ENCODE data around the gene GGA1.
A peak's percentile ranks its signal among the peaks of the same experiment; 100 is the strongest.

The GGA1 gene

DNA sequence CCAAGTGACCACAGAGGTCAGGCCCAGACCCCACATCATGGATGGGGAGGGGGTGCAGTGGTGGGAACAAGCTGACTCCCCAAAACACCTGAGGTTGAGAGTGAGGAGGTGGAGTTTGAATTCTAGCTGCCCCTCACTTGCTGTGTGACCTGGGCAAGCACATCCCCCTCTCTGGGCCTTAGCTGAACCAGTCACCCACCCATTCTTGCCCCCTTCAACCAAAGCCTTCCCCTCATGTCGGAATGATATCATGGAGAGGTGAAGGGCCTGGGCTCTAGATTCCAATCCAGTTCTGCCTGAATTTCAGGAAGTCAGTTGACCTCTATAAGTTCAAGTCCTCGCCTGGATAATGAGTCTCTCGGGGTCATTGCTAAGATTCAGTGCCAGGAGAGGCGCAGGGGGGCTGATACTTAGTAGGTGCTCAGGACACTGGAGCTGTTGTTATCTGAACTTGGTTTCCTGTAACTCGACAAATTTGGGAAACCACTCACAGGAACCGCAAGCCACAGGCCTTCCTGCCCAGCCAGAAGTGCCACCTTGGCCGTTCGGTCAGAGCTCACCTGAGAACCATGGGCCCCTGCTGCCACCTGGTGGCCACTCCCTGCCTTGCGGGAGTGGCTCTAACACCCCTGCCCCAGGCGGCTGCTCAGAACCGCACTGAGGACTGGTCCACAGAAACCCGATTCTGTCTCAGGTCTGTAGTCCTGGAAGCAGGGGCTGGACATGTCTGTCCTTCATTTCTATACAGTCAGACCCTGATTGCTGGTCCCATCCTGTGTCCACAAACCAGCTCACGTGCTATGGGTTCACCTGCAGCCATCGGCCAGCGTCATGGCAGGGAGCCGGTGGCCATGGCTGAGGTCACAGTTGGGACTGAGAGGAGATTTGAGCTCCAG lies 41.5 kb upstream of the GGA1 start:
- H3K36me3 ChIP-seq, result no peaks in the 10 kb centered on the region

DNA sequence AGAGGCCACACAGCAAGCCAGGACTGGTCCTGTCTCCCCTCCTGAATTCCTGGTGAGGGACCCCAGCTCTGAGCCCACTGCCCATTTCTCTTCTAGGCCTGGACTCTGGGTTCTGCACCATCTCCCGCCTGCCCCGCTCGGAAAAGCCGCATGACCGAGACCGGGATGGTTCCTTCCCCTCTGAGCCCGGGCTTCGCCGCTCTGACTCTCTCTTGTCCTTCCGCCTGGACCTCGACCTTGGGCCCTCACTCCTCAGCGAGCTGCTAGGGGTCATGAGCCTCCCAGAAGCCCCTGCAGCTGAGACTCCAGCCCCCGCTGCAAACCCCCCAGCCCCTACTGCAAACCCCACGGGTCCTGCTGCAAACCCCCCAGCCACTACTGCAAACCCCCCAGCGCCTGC lies 40.6 kb upstream of the GGA1 start:
- H3K4me1 ChIP-seq, result no peaks in the 10 kb centered on the region; the same call in 1 of the 2 replicates
- no peak overlapping the region for H3K4me3 ChIP-seq (ENCODE audit: low read depth, low read length)
- H3K9me3 ChIP-seq, result no peaks in the 10 kb centered on the region
- TF ChIP-seq, protein P1, sequence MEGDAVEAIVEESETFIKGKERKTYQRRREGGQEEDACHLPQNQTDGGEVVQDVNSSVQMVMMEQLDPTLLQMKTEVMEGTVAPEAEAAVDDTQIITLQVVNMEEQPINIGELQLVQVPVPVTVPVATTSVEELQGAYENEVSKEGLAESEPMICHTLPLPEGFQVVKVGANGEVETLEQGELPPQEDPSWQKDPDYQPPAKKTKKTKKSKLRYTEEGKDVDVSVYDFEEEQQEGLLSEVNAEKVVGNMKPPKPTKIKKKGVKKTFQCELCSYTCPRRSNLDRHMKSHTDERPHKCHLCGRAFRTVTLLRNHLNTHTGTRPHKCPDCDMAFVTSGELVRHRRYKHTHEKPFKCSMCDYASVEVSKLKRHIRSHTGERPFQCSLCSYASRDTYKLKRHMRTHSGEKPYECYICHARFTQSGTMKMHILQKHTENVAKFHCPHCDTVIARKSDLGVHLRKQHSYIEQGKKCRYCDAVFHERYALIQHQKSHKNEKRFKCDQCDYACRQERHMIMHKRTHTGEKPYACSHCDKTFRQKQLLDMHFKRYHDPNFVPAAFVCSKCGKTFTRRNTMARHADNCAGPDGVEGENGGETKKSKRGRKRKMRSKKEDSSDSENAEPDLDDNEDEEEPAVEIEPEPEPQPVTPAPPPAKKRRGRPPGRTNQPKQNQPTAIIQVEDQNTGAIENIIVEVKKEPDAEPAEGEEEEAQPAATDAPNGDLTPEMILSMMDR (IDR thresholded peaks at IDR 0.05; ENCODE audit: low read depth, low read length), result no peak
- no peaks in the 10 kb centered on the region for H3K27me3 ChIP-seq
- H3K36me3 ChIP-seq, result no peaks in the 10 kb centered on the region
- no peak for DNase-seq

More for the DNA sequence above, 41.5 kb upstream of the GGA1 start:
- Histone ChIP-seq H3K9me3 (no peaks in the 10 kb centered on the region), H3K4me3 (ENCODE audit: low read depth, low read length) (no peak overlapping the region), H3K4me1 (no peaks in the 10 kb centered on the region; the same call in 1 of the 2 replicates), H3K27me3 (no peaks in the 10 kb centered on the region)
- TF ChIP-seq, protein P1 (IDR thresholded peaks at IDR 0.05; ENCODE audit: low read depth, low read length), result peak; percentile 98
- DNase-seq, result peak; percentile 87

DNA sequence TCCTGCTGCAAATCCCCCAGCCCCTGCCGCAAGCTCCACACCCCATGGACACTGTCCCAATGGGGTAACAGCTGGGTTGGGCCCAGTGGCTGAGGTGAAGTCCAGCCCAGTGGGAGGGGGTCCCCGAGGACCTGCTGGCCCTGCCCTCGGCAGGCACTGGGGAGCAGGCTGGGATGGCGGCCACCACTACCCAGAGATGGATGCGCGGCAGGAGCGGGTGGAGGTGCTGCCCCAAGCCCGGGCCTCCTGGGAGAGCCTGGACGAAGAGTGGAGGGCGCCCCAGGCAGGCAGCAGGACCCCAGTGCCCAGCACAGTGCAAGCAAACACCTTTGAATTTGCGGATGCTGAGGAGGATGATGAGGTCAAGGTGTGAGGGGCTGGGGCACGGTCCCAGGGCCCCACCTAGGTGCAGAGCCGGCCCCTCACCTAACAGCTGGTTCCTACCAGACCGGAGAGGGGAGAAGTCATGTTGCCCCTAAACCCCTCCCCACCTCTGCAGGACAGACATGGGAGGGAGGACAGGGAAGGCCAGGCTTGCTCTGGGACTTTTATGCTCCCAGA lies 40.1 kb upstream of the GGA1 start:
- no peaks in the 10 kb centered on the region for H3K36me3 ChIP-seq
- no peak for DNase-seq
- no peak overlapping the region for H3K4me3 ChIP-seq (ENCODE audit: low read depth, low read length)
- no peaks in the 10 kb centered on the region for H3K9me3 ChIP-seq
- no peaks in the 10 kb centered on the region for H3K27me3 ChIP-seq
- TF ChIP-seq, protein P1 (IDR thresholded peaks at IDR 0.05; ENCODE audit: low read depth, low read length), result no peak
- no peaks in the 10 kb centered on the region; the same call in 1 of the 2 replicates for H3K4me1 ChIP-seq

DNA sequence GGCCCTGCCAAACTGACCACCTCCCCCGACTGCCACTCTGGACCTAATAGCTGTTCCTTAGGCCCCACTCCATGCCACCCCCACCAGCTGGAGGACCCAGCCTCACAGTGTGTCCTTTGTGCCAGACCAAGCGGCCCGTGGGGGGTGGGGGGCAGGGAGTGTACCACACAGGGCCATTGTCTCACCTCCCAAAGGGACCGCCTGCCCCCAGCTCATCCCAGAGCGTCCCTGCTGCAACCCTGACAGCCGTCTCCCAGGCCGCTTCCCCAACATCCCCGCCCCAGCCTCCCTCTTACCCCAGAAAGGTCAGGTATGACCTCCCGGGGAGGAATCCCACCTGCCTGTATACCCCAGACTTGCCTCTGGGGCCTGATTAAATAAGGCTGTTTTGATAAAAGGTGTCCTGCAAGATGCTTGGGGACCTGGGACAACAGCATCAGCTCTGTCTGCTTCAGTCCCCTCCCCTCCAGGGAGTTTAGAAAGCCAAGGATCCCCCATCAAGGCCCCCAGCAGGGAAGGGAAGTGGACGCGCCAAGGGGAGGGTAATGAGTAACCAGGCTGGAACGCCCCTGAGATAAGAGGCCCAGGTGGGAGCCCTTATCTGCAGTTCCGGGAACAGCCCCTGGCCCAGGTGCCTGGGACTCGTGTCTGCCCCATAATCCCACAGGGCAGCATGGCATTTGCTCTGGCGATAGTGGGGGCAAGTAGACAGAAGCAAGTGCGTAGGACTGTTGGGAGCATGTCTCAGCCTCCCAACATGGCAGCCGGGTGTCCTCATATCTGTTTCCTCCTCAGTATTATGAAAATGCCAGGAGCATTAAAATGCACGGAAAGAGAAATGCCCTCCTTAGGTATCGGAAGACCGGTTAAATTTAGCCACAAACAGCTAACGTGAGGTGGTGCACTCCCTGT lies 39.4 kb upstream of the GGA1 start:
- no peaks in the 10 kb centered on the region for H3K9me3 ChIP-seq
- no peak for DNase-seq
- H3K4me1 ChIP-seq, result no peaks in the 10 kb centered on the region; the same call in 1 of the 2 replicates
- TF ChIP-seq, protein P1 (IDR thresholded peaks at IDR 0.05; ENCODE audit: low read depth, low read length), result no peak
- H3K27me3 ChIP-seq, result no peaks in the 10 kb centered on the region
- no peak overlapping the region for H3K4me3 ChIP-seq (ENCODE audit: low read depth, low read length)
- no peaks in the 10 kb centered on the region for H3K36me3 ChIP-seq

DNA sequence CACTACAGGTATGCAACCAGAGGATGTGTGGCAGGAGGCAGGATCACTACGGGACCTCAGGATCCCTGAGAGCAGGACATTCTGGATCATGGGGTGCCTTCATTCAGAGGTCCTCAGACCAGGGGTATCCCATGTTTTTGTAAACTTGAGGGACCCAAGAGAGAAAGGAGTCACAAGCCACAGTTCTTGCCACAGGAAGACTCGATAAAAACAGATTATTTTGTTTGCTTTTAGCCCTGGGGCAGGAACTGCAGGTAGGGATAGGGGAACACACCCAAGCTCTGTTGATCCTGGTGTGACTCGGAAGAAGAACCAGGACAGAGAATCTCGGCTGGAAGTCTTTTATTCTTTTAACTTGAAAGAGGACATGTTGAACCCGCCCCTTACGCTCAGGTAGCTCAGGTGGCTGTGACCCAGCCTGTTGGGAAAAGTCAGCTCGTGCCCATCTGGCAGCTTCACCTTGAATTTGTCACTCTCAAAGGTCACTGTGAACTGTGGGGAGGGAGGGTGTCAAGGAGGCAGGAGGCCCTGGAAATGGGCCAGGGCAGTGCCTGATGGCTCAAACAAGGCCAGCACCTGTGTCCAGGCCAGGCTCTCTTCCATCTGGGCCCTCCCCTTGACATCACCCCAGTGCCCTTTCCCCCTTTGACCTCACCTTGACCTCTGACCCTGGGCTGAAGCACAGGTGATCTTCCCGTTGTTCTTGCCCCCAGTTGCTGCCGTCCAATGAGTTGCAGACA lies 38.5 kb upstream of the GGA1 start:
- Histone ChIP-seq H3K9me3 (no peaks in the 10 kb centered on the region), H3K4me3 (ENCODE audit: low read depth, low read length) (no peak overlapping the region), H3K36me3 (no peaks in the 10 kb centered on the region), H3K27me3 (no peaks in the 10 kb centered on the region), H3K4me1 (no peaks in the 10 kb centered on the region; the same call in 1 of the 2 replicates)
- DNase-seq, result no peak
- TF ChIP-seq, protein P1 (IDR thresholded peaks at IDR 0.05; ENCODE audit: low read depth, low read length), result no peak
